Thoracic aorta (tissue), 2 donors: ENCODE measurements around the gene TRIM65. TPM values are rescaled to one million over a fixed set of nuclear protein-coding genes. Genes with fewer than 3 reads are reported as not detected.

Experiments used
- ATAC-seq: fragments of 150-250 bp; one replicate; pipeline ENCODE4 v1.8.0; 2017; ENCODE audit warnings: low read depth; ENCODE audit not compliant: insufficient number of reproducible peaks, low FRiP score
- DNase-seq: peaks from one replicate; pipeline ENCODE4 v3.0.0-alpha.2; 2020; ENCODE audit warnings: low spot score
- H3K27ac ChIP-seq, 2 donors: fragments of 200-600 bp; sonication (generic); 1 replicate in 1 of 2; 2 replicates in 1 of 2; pipeline ENCODE4 v1.5.1; 2016; ENCODE audit warnings: mild to moderate bottlenecking in 2 of 2, moderate library complexity in 2 of 2
- H3K27me3 ChIP-seq: fragments of 200-600 bp; sonication (generic); replicated peaks from 2 replicates; pipeline ENCODE4 v1.6.0; 2016; ENCODE audit warnings: mild to moderate bottlenecking; ENCODE audit not compliant: insufficient read depth
- H3K36me3 ChIP-seq: fragments of 200-600 bp; sonication (generic); one replicate; pipeline ENCODE4 v1.5.1; 2016
- H3K4me1 ChIP-seq, 2 donors: fragments of 200-600 bp; sonication (generic); 1 replicate in 1 of 2; 2 replicates in 1 of 2; pipeline versions ENCODE4 v1.5.1 to v1.6.0; 2016; ENCODE audit warnings: low read depth in 2 of 2, mild to moderate bottlenecking in 1 of 2; ENCODE audit not compliant: control insufficient read depth in 1 of 2
- H3K4me3 ChIP-seq: fragments of 200-600 bp; sonication (generic); 2 replicates; pipeline ENCODE4 v1.5.1; 2016; ENCODE audit warnings: mild to moderate bottlenecking
- H3K9me3 ChIP-seq: fragments of 200-600 bp; sonication (generic); 2 replicates; pipeline ENCODE4 v1.5.1; 2016
- total RNA-seq, 2 donors: library from RNA; depleted of rRNA; stranded (reverse); fragments of >200 nt; gene quantifications; one replicate each; pipeline versions ENCODE4 v1.1.0 to v1.2.3, GENCODE V29; 2016
- TF ChIP-seq, protein P1 (sequence below): fragments of 200-600 bp; sonication (generic); IDR thresholded peaks from one replicate; pipeline ENCODE4 v1.5.1; 2019; ENCODE audit warnings: antibody characterized with exemption

Gene TRIM65
- total RNA-seq, 2 donors from 2014 or later: 21.4 to 22.6 TPM

GRCh38 chr17:75917917-75918445 lies 21.2 kb upstream of the TRIM65 start:
- no peaks in the 10 kb centered on the region for H3K4me1 ChIP-seq
- DNase-seq (no peak), ATAC-seq (no peak)
- TF ChIP-seq, protein P1, sequence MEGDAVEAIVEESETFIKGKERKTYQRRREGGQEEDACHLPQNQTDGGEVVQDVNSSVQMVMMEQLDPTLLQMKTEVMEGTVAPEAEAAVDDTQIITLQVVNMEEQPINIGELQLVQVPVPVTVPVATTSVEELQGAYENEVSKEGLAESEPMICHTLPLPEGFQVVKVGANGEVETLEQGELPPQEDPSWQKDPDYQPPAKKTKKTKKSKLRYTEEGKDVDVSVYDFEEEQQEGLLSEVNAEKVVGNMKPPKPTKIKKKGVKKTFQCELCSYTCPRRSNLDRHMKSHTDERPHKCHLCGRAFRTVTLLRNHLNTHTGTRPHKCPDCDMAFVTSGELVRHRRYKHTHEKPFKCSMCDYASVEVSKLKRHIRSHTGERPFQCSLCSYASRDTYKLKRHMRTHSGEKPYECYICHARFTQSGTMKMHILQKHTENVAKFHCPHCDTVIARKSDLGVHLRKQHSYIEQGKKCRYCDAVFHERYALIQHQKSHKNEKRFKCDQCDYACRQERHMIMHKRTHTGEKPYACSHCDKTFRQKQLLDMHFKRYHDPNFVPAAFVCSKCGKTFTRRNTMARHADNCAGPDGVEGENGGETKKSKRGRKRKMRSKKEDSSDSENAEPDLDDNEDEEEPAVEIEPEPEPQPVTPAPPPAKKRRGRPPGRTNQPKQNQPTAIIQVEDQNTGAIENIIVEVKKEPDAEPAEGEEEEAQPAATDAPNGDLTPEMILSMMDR: no peak
- H3K27me3 ChIP-seq: no peaks in the 10 kb centered on the region
- H3K36me3 ChIP-seq: peaks cover 4% of the 10 kb centered on the region
- H3K9me3 ChIP-seq: no peaks in the 10 kb centered on the region
- H3K27ac ChIP-seq: no peak overlapping the region
- no peak overlapping the region for H3K4me3 ChIP-seq

DNA sequence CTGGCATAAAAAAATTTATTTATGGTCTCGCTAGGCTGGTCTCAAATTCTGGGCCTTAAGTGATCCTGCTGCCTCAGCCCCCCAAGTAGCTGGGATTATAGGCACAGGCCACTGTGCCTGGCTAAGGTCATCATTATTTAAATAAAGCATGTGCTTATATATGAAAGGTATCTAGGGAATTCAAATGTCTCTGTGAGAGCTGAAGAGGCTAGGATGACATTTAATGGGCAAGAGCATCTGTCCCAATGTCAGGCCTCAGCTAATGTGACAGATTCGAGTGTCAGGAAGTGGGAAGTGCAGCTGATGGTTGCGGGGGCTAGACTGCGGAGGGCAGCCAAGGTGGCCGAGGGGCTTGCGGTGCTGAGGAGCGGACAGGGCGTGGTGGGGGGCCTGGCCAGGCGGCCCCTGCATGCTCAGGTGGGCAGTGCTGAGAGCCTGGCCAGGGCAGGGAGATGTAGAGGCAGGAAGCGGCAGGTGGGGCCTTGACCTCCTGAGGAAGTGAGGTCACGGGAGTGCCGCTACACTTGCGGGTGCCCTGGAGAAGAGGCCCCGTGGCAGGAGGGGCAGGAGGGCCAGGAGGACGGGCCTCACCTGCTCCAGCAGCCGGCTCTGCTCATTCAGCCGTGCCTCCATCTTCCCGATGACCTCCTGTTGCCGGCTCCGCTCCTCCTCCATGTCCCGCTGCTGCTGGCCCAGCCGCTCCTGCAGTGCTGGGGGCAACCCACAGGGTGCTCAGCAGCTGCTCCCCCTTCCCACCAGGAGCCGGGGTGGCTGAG lies 20.6 kb upstream of the TRIM65 start:
- Histone ChIP-seq H3K4me1 (no peaks in the 10 kb centered on the region), H3K27me3 (no peaks in the 10 kb centered on the region), H3K4me3 (no peak overlapping the region), H3K27ac (no peak overlapping the region), H3K9me3 (no peaks in the 10 kb centered on the region), H3K36me3 (no peaks in the 10 kb centered on the region)
- ATAC-seq (no peak), DNase-seq (no peak)
- TF ChIP-seq, protein P1: no peak

GRCh38 chr17:75915268-75915667 lies 18.5 kb upstream of the TRIM65 start:
- H3K36me3 ChIP-seq: no peaks in the 10 kb centered on the region
- H3K4me3 ChIP-seq: no peak overlapping the region
- no peaks in the 10 kb centered on the region for H3K27me3 ChIP-seq
- TF ChIP-seq, protein P1: no peak
- no peak overlapping the region for H3K27ac ChIP-seq
- H3K9me3 ChIP-seq: no peaks in the 10 kb centered on the region
- no peaks in the 10 kb centered on the region for H3K4me1 ChIP-seq
- no peak for ATAC-seq
- no peak for DNase-seq

DNA sequence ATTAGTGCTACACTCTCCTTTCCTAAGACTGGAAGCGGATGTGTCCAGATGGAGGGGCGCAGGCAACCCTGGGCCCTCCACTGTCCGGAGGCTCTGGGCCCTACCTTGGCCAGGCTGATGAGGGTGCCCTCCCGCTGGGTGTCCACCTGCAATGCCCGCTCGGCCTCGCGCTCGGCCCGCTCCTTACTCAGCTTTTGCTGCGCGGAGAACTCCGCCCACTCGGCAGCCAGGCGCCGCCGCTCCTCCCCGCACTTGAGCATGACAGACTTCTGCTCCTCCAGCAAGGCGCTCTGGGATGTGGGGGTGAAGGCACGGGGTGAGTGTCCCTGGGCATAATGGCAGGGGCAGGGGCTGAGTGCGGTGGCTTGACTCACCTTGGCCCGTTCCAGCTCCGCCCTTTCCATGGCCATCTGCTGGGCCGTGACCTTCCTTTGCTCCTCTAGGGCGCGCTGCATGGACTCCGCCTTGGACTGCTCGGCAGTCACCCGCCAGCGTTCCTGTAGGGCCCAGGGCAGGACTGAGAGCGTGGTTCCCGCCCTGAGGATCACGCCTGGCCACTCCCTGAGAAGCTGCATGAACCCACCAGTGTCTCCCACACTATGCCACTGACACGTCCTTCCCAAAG lies 18.0 kb upstream of the TRIM65 start:
- H3K36me3 ChIP-seq: no peaks in the 10 kb centered on the region
- no peak for DNase-seq

More for the DNA sequence above, 18.0 kb upstream of the TRIM65 start:
- ATAC-seq: no peak
- Histone ChIP-seq H3K9me3 (no peaks in the 10 kb centered on the region), H3K4me3 (no peak overlapping the region), H3K27ac (no peak overlapping the region), H3K4me1 (no peaks in the 10 kb centered on the region), H3K27me3 (no peaks in the 10 kb centered on the region)
- TF ChIP-seq, protein P1: no peak
